MV-4-11 (cell line): ENCODE measurements around the gene LDB3.

ENCODE experiments used
- DNase-seq: peaks from one replicate; lab custom pipeline; 2025; lab: John Stamatoyannopoulos, UW

LDB3 gene

GRCh38 chr10:86706401-86706841 is 38.1 kb downstream of the LDB3 start:
- DNase-seq = no peak

GRCh38 chr10:86706977-86707376 is 38.7 kb downstream of the LDB3 start:
- DNase-seq = no peak

GRCh38 chr10:86707505-86707904 is 39.2 kb downstream of the LDB3 start:
- DNase-seq = no peak

- DNase-seq = no peak
Observed at GRCh38 chr10:86708068-86708782, 39.9 kb downstream of the LDB3 start.

GRCh38 chr10:86708783-86709380 is 40.6 kb downstream of the LDB3 start:
- DNase-seq = no peak

- DNase-seq = no peak
Observed at GRCh38 chr10:86709396-86710185, 41.3 kb downstream of the LDB3 start.

GRCh38 chr10:86710987-86711512 is 42.7 kb downstream of the LDB3 start:
- peak; percentile 73 for DNase-seq

GRCh38 chr10:86711513-86712316 is 43.4 kb downstream of the LDB3 start:
- DNase-seq = no peak

- peak; percentile 54 for DNase-seq
Observed at GRCh38 chr10:86712317-86712707, 44.0 kb downstream of the LDB3 start.

- DNase-seq = peak; percentile 32
Observed at GRCh38 chr10:86715156-86715795, 47.0 kb downstream of the LDB3 start.

- no peak for DNase-seq
Observed at GRCh38 chr10:86715836-86716235, 47.5 kb downstream of the LDB3 start.

- no peak for DNase-seq
Observed at GRCh38 chr10:86716466-86716865, 48.2 kb downstream of the LDB3 start.

- no peak for DNase-seq
Observed at GRCh38 chr10:86718556-86718955, 50.2 kb downstream of the LDB3 start.

- DNase-seq = no peak
Observed at GRCh38 chr10:86721232-86721631, 52.9 kb downstream of the LDB3 start.

- no peak for DNase-seq
Observed at GRCh38 chr10:86723009-86723408, 54.7 kb downstream of the LDB3 start.

GRCh38 chr10:86724445-86724844 is 56.1 kb downstream of the LDB3 start:
- no peak for DNase-seq

GRCh38 chr10:86725980-86726676 is 57.8 kb downstream of the LDB3 start:
- DNase-seq = no peak

GRCh38 chr10:86726677-86726999 is 58.3 kb downstream of the LDB3 start:
- no peak for DNase-seq

GRCh38 chr10:86727470-86727869 is 59.2 kb downstream of the LDB3 start:
- DNase-seq = no peak

GRCh38 chr10:86728056-86728455 is 59.7 kb downstream of the LDB3 start:
- no peak for DNase-seq

- no peak for DNase-seq
Observed at GRCh38 chr10:86729677-86730076, 61.4 kb downstream of the LDB3 start.
